Caki2 (cell line): ENCODE results near the gene STAT6. TPM values are rescaled to one million over a fixed set of nuclear protein-coding genes. Genes with fewer than 3 reads are reported as not detected.
A peak's percentile ranks its signal among the peaks of the same experiment; 100 is the strongest.

ENCODE experiments used
- DNase-seq: peaks from one replicate; pipeline ENCODE4 v3.0.0-alpha.2; 2015; ENCODE audit warnings: low read depth
- in situ Hi-C: cut with HindIII; loops from 2 replicates; pipeline ENCODE4 v1.10.0; 2016; ENCODE audit warnings: low sequenced_read_pairs, low pct_unique_long_range_greater_than_20kb, mixed read lengths
- total RNA-seq: library from RNA; depleted of rRNA; stranded (reverse); fragments of >200 nt; shearing (Covaris generic); gene quantifications from 2 replicates; pipeline ENCODE4 v1.2.3, GENCODE V29; 2014; ENCODE audit warnings: low replicate concordance; rRNA removed

STAT6 gene
- 98.6 and 107 TPM in 2 replicates for total RNA-seq

- in situ Hi-C loops: no loop called here
- DNase-seq: peak; percentile 94
These were observed at the start of gene STAT6 for GRCh38 chr12:57111031-57111734. Gene STAT6 (minus strand): TSS chr12:57111362. CDS start chr12:57108278, 3,084 bp downstream.

- no peak for DNase-seq
- in situ Hi-C loops: no loop called here
These were observed 49.6 kb upstream of the STAT6 start for GRCh38 chr12:57160741-57161140.

GRCh38 chr12:57160040-57160439 is 48.9 kb upstream of the STAT6 start:
- in situ Hi-C loops: no loop called here
- no peak for DNase-seq

GRCh38 chr12:57159311-57159710 is 48.1 kb upstream of the STAT6 start:
- in situ Hi-C loops: no loop called here

GRCh38 chr12:57158665-57159064 is 47.5 kb upstream of the STAT6 start:
- no peak for DNase-seq
- in situ Hi-C loops: no loop called here

More at GRCh38 chr12:57159311-57159710, 48.1 kb upstream of the STAT6 start:
- DNase-seq: no peak

GRCh38 chr12:57158186-57158585 is 47.0 kb upstream of the STAT6 start:
- no peak for DNase-seq
- in situ Hi-C loops: no loop called here

- in situ Hi-C loops: no loop called here
- DNase-seq: no peak
These were observed 46.5 kb upstream of the STAT6 start for GRCh38 chr12:57157588-57158173.

GRCh38 chr12:57156701-57157403 is 45.7 kb upstream of the STAT6 start:
- no peak for DNase-seq
- in situ Hi-C loops: no loop called here

GRCh38 chr12:57154804-57155434 is 43.8 kb upstream of the STAT6 start:
- DNase-seq: no peak
- in situ Hi-C loops: no loop called here

GRCh38 chr12:57154076-57154475 is 42.9 kb upstream of the STAT6 start:
- in situ Hi-C loops: no loop called here
- DNase-seq: no peak

GRCh38 chr12:57153415-57153997 is 42.3 kb upstream of the STAT6 start:
- no peak for DNase-seq
- in situ Hi-C loops: no loop called here

GRCh38 chr12:57152639-57153038 is 41.5 kb upstream of the STAT6 start:
- no peak for DNase-seq
- in situ Hi-C loops: no loop called here

- in situ Hi-C loops: no loop called here
- no peak for DNase-seq
These were observed 40.8 kb upstream of the STAT6 start for GRCh38 chr12:57151741-57152630.

- in situ Hi-C loops: no loop called here
- no peak for DNase-seq
These were observed 39.3 kb upstream of the STAT6 start for GRCh38 chr12:57150400-57151000.

- in situ Hi-C loops: no loop called here
- DNase-seq: no peak
These were observed 38.2 kb upstream of the STAT6 start for GRCh38 chr12:57149245-57149900.

GRCh38 chr12:57148469-57149244 is 37.5 kb upstream of the STAT6 start:
- in situ Hi-C loops: no loop called here
- no peak for DNase-seq
